ENCODE data around the gene LINC00237.

GRCh38 chr20:21053002-21053762 is 53.0 kb downstream of the LINC00237 start:
- TF ChIP-seq POLR2A (IDR thresholded peaks at IDR 0.05), result no peak
- TF ChIP-seq, protein P1, sequence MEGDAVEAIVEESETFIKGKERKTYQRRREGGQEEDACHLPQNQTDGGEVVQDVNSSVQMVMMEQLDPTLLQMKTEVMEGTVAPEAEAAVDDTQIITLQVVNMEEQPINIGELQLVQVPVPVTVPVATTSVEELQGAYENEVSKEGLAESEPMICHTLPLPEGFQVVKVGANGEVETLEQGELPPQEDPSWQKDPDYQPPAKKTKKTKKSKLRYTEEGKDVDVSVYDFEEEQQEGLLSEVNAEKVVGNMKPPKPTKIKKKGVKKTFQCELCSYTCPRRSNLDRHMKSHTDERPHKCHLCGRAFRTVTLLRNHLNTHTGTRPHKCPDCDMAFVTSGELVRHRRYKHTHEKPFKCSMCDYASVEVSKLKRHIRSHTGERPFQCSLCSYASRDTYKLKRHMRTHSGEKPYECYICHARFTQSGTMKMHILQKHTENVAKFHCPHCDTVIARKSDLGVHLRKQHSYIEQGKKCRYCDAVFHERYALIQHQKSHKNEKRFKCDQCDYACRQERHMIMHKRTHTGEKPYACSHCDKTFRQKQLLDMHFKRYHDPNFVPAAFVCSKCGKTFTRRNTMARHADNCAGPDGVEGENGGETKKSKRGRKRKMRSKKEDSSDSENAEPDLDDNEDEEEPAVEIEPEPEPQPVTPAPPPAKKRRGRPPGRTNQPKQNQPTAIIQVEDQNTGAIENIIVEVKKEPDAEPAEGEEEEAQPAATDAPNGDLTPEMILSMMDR (IDR thresholded peaks at IDR 0.05), result no peak
- no peak for TF ChIP-seq EP300 (IDR thresholded peaks at IDR 0.05)

All from sigmoid colon (tissue), 4 donors.